Measurements from ENCODE around the gene YY1AP1. TPM values are rescaled to one million over a fixed set of nuclear protein-coding genes. Genes with fewer than 3 reads are reported as not detected.

Gene YY1AP1
- total RNA-seq, 4 donors from 2014 or later, result 64.5 to 144 (median 84.3) TPM

GRCh38 chr1:155696524-155696923 lies 8.0 kb upstream of the YY1AP1 start:
- no peaks in the 10 kb centered on the region for H3K27me3 ChIP-seq
- TF ChIP-seq POLR2A (IDR thresholded peaks at IDR 0.05) (no peak), CTCF (IDR thresholded peaks at IDR 0.05) (no peak)
- H3K9me3 ChIP-seq, result no peaks in the 10 kb centered on the region
- peaks cover 0 to 6% (median 0%) of the 10 kb centered on the region in 3 donors for H3K36me3 ChIP-seq
- no peaks in the 10 kb centered on the region for H3K4me1 ChIP-seq
- no peak overlapping the region for H3K4me3 ChIP-seq
- DNase-seq, result no peak
- H3K27ac ChIP-seq, result no peak overlapping the region

- Histone ChIP-seq H3K27me3 (no peaks in the 10 kb centered on the region), H3K4me1 (no peaks in the 10 kb centered on the region), H3K4me3 (no peak overlapping the region), H3K9me3 (no peaks in the 10 kb centered on the region), H3K36me3 (peaks cover 0 to 14% (median 0%) of the 10 kb centered on the region in 3 donors), H3K27ac (no peak overlapping the region)
- no peak for DNase-seq
- TF ChIP-seq CTCF (IDR thresholded peaks at IDR 0.05) (no peak), POLR2A (IDR thresholded peaks at IDR 0.05) (no peak)
These were observed 7.0 kb upstream of the YY1AP1 start for GRCh38 chr1:155695608-155696007.

GRCh38 chr1:155695072-155695471 lies 6.5 kb upstream of the YY1AP1 start:
- H3K27me3 ChIP-seq, result no peaks in the 10 kb centered on the region
- no peaks in the 10 kb centered on the region for H3K9me3 ChIP-seq
- H3K36me3 ChIP-seq, result peaks cover 0 to 14% (median 0%) of the 10 kb centered on the region in 3 donors
- H3K27ac ChIP-seq, result no peak overlapping the region
- no peak overlapping the region for H3K4me3 ChIP-seq
- no peak for DNase-seq
- H3K4me1 ChIP-seq, result peaks cover 0 to 3% (median 0%) of the 10 kb centered on the region in 4 donors
- TF ChIP-seq CTCF (IDR thresholded peaks at IDR 0.05) (no peak), POLR2A (IDR thresholded peaks at IDR 0.05) (no peak)

GRCh38 chr1:155694167-155694566 lies 5.6 kb upstream of the YY1AP1 start:
- Histone ChIP-seq H3K4me1 (peaks cover 0 to 7% (median 0%) of the 10 kb centered on the region in 4 donors), H3K27me3 (no peaks in the 10 kb centered on the region), H3K36me3 (peaks cover 0 to 14% (median 0%) of the 10 kb centered on the region in 3 donors), H3K4me3 (no peak overlapping the region), H3K27ac (no peak overlapping the region), H3K9me3 (no peaks in the 10 kb centered on the region)
- TF ChIP-seq POLR2A (IDR thresholded peaks at IDR 0.05) (no peak), CTCF (IDR thresholded peaks at IDR 0.05) (no peak)
- no peak for DNase-seq

- Histone ChIP-seq H3K27ac (no peak overlapping the region), H3K27me3 (no peaks in the 10 kb centered on the region), H3K9me3 (no peaks in the 10 kb centered on the region), H3K4me3 (no peak overlapping the region), H3K36me3 (peaks cover 0 to 14% (median 0%) of the 10 kb centered on the region in 3 donors), H3K4me1 (peaks cover 0 to 7% (median 0%) of the 10 kb centered on the region in 4 donors)
- TF ChIP-seq CTCF (IDR thresholded peaks at IDR 0.05), result no peak
- no peak for TF ChIP-seq POLR2A (IDR thresholded peaks at IDR 0.05)
- DNase-seq, result no peak
These were observed 3.5 kb upstream of the YY1AP1 start for GRCh38 chr1:155691992-155692528.
